MV-4-11 (cell line): ENCODE results near the gene PRKCE.

Experiments used
- DNase-seq: peaks from one replicate; lab custom pipeline; 2025; lab: John Stamatoyannopoulos, UW

PRKCE gene

GRCh38 chr2:45964223-45964841 lies 312.9 kb downstream of the PRKCE start:
- DNase-seq = no peak

GRCh38 chr2:45964906-45965305 lies 313.4 kb downstream of the PRKCE start:
- DNase-seq = no peak

- no peak for DNase-seq
These were observed 314.5 kb downstream of the PRKCE start for GRCh38 chr2:45965871-45966498.

DNA sequence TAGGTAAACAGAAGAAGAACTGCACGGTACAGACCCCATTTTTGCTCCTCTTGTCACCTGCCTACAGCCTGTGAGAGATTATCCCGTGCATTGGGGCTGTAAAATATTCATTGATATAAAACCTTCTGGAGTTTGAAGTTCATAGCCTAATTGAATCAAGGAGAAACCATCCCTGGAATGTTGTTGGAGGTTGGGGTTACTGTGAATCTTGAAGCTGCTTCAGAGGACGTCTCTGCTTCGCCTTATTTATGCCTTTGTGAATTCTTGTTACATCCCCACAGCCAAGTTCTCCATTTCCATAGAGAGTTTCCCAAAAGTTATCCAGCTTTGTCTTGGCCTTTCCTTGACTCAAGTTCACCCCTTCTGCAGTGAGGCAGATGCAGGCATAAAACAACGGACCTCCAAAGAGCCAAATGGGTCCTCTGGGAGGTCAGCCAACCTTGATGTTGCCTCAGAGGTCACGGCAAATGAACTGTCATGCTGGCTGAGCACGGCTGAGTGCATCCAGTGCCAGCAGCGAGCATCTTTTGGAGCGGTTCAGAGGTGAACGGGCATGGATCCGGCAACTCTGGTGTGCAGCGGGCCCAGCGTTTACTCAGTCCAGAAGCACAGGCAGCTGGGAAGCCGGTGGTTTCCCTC lies 317.6 kb downstream of the PRKCE start:
- no peak for DNase-seq

- no peak for DNase-seq
These were observed 322.0 kb downstream of the PRKCE start for GRCh38 chr2:45973426-45973825.

- DNase-seq = no peak
These were observed 322.6 kb downstream of the PRKCE start for GRCh38 chr2:45974056-45974455.

DNA sequence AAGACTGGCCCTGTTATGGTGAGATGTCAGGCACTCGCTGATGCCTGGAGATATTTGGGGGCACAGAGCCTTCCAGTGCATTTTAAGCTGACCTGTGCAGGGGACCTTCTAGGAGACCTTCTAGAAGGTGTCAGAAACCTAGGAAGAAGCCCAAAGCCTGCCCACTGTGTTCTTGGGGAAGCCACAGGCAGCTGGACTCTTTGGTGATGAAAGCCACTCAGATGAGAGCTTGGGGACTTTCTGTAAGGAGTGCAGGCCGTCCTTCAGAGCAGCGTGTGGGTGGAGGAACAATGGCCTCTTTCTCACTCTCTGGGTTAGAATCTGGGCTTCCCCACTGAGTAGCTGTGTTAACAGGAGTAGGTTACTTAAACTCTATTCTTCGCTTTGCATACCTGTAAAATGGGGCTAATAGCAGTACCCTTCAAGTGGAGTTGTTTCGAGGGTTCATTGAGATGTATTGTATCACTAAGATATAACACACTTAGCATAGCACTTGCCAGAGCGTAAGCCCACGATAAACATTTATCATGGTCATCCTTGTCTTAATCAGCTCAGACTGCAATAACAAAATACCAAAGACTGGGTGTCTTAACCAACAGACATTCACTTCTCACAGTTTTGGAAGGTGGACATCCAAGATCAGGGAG lies 323.4 kb downstream of the PRKCE start:
- DNase-seq = no peak

- no peak for DNase-seq
These were observed 324.5 kb downstream of the PRKCE start for GRCh38 chr2:45975752-45976517.

- no peak for DNase-seq
These were observed 326.9 kb downstream of the PRKCE start for GRCh38 chr2:45978302-45978859.

GRCh38 chr2:45979065-45979464 lies 327.6 kb downstream of the PRKCE start:
- DNase-seq = no peak

GRCh38 chr2:45980161-45980865 lies 328.8 kb downstream of the PRKCE start:
- no peak for DNase-seq

DNA sequence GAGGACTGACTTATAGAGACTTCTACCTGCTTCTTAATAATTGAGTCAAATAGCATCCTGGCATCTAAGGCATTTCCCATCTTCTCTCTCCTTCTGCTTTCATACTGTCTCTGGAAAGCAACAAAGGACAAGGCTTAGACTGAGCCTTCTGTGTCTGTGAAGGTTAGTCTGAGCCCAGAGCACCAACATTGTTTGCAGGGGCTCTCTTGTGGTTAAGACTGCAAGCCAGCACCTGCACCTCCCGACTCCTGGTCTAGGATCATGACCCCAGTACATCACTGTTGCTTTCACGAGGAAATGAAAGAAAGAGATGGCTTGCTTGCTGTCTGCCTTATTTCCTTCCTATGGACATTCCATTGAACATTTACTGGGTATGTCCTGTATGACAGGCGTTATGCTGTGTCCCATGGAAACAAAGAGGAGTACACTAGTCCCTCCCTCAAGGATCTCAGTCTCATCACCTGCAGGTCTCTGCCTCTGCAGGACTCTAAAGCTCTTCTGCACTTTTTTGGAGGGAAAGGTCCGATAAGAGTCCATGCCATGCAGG lies 330.0 kb downstream of the PRKCE start:
- no peak for DNase-seq

DNA sequence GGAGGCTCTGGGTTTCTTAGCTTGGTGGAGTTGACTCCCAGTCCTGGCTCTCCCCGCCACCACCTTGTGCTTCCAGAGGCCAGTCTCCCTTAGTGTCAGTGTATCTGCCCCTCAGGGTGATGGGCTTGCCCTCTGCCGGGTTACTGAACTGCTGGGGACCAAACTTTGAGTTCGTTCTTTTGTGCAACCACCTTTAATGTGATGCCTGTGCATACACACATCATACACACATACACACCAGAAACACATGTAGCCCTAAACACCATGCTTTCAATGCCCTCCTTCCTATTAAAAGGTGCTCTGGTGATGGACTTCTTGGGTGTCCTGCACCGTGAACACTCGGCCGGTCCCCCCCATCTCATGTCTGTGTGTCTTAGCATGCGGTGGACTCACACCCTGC lies 330.6 kb downstream of the PRKCE start:
- no peak for DNase-seq

DNA sequence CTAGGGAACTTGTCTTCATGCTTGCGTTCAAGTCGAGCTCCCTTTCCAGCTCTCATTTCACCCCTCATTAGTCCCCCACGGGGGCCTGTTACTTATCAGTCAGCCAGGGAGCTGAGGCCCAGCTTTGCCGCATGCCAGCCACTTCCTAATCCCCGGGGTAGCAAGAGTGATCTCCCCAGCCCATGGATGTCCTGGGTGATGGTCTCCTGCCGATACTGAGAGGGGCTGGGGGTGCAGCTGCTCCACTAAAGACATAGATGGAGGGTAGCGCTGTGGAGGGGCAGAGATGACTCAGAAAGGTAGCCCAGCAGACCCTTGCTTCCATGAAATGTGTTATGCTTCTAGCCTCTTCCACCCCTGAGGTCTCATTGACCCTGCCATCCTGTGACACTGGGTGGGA lies 331.7 kb downstream of the PRKCE start:
- no peak for DNase-seq

DNA sequence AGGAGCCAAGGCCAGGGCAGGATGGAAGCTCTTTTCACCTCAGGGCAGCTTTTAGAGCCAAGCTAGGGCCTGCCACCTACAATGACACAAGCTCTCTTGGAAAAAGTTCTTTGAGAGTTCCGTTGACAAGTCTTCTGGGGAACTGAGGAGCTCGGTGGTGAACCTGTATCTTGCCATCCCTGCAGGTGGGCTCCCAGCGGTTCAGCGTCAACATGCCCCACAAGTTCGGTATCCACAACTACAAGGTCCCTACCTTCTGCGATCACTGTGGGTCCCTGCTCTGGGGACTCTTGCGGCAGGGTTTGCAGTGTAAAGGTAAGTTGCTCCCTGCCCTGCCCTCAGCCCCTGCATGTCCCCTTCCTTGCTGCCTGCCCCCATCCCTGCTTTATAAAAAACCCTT lies 332.9 kb downstream of the PRKCE start:
- DNase-seq = no peak

GRCh38 chr2:45984896-45985473 lies 333.5 kb downstream of the PRKCE start:
- DNase-seq = peak; percentile 12

- peak; percentile 40 for DNase-seq
These were observed 335.0 kb downstream of the PRKCE start for GRCh38 chr2:45986509-45986908.

DNA sequence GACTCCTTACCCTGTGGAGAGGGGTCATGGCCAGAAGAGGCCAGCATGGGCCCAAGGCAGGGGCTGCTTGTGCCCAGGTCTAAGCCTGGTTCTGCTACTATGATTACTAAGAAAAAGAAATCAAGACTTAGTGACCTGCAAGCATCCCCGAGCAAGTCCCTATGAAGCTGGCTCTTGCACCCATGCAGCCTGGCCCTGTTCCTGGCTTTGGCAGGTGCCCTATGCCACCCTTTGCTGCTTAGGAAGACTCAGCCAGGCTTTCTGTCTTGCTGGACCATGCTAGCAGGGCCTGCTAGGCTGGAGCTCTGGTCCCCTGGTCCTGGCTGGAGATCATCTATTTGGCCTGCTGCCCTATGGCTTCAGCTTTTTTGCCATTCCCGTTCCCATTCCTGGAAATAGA lies 336.4 kb downstream of the PRKCE start:
- DNase-seq = no peak

DNA sequence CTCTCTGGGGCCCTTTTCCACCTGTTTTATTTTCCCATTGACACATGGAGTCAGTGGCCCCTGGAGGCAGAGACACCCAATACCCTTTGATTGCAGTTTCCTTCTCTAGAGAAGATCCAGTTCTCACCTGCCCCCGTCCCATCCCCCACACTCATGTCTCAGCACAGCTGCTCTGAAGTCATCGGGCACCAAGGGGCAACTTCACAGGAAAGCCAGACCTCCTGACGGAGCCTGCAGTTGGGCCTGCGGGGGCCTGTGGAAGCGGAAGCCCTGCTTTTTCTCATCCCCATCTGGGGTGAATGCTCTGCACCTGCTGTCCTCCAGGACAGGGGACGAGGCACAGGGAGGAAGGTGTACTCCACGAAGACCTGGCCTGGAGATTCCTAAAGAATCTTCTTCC lies 337.4 kb downstream of the PRKCE start:
- no peak for DNase-seq

DNA sequence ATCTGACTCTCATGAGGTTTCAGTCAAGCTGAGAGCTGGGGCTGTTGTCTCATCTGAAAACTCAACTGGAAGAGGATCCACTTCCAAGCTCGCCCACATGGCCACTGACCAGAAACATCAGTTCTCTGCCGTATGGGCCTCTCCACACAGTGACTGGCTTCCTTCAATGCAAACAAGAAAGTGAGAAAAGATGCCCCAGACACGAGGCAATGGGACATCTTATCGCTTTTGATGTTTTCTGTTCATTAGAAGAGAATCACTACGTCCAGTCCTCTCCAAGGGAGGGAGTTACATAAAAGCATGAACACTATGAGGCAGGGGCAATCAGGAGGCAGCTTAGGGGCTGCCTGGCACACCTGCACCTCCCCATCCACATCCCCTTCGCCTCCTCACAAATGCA lies 338.7 kb downstream of the PRKCE start:
- DNase-seq = no peak
